ENCODE measurements around the gene KLHL10. TPM values are rescaled to one million over a fixed set of nuclear protein-coding genes. Genes with fewer than 3 reads are reported as not detected.
A peak's percentile ranks its signal among the peaks of the same experiment; 100 is the strongest.
"Not testable (repeated sequence)": the region's sequence is repeated elsewhere in the genome, so short reads cannot be mapped to it uniquely, and the experiment has no call there.

The KLHL10 gene
- total RNA-seq, 1 experiment from 2014 or later: not detected

DNA sequence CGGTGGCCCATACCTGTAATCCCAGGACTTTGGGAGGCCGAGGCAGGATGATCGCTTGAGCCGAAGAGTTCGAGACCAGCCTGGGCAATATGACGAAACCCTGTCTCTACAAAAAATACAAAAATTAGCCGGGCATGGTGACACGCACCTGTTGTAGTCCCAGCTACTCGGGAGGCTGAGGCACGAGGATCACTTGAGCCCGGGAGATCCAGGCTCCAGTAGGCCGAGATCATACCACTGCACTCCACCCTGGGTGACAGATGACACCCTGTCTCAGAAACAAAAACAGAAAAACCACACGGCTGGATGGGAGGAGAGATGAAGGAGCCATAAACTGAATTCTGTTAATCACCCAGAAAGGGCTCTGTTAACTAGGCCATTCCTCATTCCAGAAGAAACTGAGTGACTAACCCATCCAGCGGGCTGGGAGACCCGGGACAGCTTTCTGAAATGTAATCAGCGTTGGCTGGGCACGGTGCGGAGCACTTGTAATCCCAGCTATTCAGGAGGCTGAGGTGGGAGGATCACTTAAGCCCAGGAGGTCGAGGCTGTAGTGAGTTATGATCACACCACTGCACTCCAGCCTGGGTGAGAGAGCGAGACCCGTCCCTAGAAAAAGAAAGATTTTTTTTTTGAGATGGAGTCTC, 952 bp upstream of the KLHL10 start:
- H3K27ac ChIP-seq (ENCODE audit: low read length): peak overlapping the region; percentile 25; the same call in 1 of the 2 replicates
- BruUV-seq (replicated peaks): no TSS peak
- no peaks in the 10 kb centered on the region for H3K36me3 ChIP-seq (ENCODE audit: control insufficient read depth, insufficient read depth, low read length)
- intact Hi-C loops (cut with micrococcal nuclease; ENCODE audit: unreplicated experiment): no loop called here
- DNase-seq (ENCODE audit: low read depth, low spot score) (no peak), ATAC-seq (no peak)
- H3K27me3 ChIP-seq (ENCODE audit: control insufficient read depth, insufficient read depth, low read length): no peaks in the 10 kb centered on the region
- H3K9me3 ChIP-seq (ENCODE audit: control insufficient read depth, insufficient read depth, low read depth, low read length): no peaks in the 10 kb centered on the region
- POLR2A ChIA-PET: no interaction called here
- in situ Hi-C loops (cut with HindIII; ENCODE audit: low pct_unique_long_range_greater_than_20kb, low sequenced_read_pairs): no loop called here
- H3K4me3 ChIP-seq (ENCODE audit: low read depth in 2 of 2, low read length in 2 of 2): peak overlapping the region; percentile 75 to 88
- CTCF ChIA-PET: no interaction called here
- H3K4me1 ChIP-seq (ENCODE audit: control insufficient read depth, insufficient read depth, low read length): peaks cover 7% of the 10 kb centered on the region
- TF ChIP-seq POLR2AphosphoS5 (IDR thresholded peaks at IDR 0.05; ENCODE audit: low read depth, low read length): no peak
- TF ChIP-seq REST (IDR thresholded peaks at IDR 0.05; ENCODE audit: insufficient read depth in 1 of 2, low read depth in 2 of 2, low read length in 1 of 2): no peak
- TF ChIP-seq, protein P1, sequence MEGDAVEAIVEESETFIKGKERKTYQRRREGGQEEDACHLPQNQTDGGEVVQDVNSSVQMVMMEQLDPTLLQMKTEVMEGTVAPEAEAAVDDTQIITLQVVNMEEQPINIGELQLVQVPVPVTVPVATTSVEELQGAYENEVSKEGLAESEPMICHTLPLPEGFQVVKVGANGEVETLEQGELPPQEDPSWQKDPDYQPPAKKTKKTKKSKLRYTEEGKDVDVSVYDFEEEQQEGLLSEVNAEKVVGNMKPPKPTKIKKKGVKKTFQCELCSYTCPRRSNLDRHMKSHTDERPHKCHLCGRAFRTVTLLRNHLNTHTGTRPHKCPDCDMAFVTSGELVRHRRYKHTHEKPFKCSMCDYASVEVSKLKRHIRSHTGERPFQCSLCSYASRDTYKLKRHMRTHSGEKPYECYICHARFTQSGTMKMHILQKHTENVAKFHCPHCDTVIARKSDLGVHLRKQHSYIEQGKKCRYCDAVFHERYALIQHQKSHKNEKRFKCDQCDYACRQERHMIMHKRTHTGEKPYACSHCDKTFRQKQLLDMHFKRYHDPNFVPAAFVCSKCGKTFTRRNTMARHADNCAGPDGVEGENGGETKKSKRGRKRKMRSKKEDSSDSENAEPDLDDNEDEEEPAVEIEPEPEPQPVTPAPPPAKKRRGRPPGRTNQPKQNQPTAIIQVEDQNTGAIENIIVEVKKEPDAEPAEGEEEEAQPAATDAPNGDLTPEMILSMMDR (IDR thresholded peaks at IDR 0.05): no peak
- no peak for TF ChIP-seq TCF7L2 (IDR thresholded peaks at IDR 0.05; ENCODE audit: low read depth, low read length)
- no peak; the same call in 1 of the 2 replicates for TF ChIP-seq SIN3A (IDR thresholded peaks at IDR 0.05; ENCODE audit: borderline replicate concordance, insufficient read depth, low read depth, low read length)

- H3K4me3 ChIP-seq (ENCODE audit: low read depth in 2 of 2, low read length in 2 of 2); intact Hi-C loops (cut with micrococcal nuclease; ENCODE audit: unreplicated experiment); H3K4me1 ChIP-seq (ENCODE audit: control insufficient read depth, insufficient read depth, low read length); H3K36me3 ChIP-seq (ENCODE audit: control insufficient read depth, insufficient read depth, low read length); ATAC-seq; H3K27me3 ChIP-seq (ENCODE audit: control insufficient read depth, insufficient read depth, low read length); DNase-seq (ENCODE audit: low read depth, low spot score); H3K9me3 ChIP-seq (ENCODE audit: control insufficient read depth, insufficient read depth, low read depth, low read length); H3K27ac ChIP-seq (ENCODE audit: low read length); in situ Hi-C loops (cut with HindIII; ENCODE audit: low pct_unique_long_range_greater_than_20kb, low sequenced_read_pairs); BruUV-seq (replicated peaks); POLR2A ChIA-PET: not testable (repeated sequence)
- CTCF ChIA-PET: interaction anchor here (0.7 kb wide), 1 partner anchor 133 kb away, joined by 3 read pairs; no protein-coding TSS in a partner anchor
These were observed 1.8 kb downstream of the KLHL10 start for GRCh38 chr17:41839448-41839847.

DNA sequence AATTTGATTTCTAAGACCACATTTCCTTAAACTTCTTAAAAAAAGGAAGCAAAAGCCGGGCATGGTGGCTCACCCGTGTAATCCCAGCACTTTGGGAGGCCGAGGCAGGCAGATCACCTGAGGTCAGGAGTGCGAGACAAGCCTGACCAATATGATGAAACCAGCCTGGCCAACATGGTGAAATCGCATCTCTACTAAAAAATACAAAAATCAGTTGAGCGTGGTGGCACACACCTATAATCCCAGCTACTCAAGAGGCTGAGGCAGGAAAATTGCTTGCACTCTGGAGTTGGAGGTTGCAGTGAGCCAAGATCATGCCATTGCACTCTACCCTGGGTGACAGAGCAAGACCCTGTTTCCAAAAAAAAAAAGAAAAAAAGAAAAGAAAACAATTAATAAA, 3.2 kb downstream of the KLHL10 start:
- H3K9me3 ChIP-seq (ENCODE audit: control insufficient read depth, insufficient read depth, low read depth, low read length); H3K4me3 ChIP-seq (ENCODE audit: low read depth in 2 of 2, low read length in 2 of 2); ATAC-seq; H3K27ac ChIP-seq (ENCODE audit: low read length); BruUV-seq (replicated peaks); H3K27me3 ChIP-seq (ENCODE audit: control insufficient read depth, insufficient read depth, low read length); in situ Hi-C loops (cut with HindIII; ENCODE audit: low pct_unique_long_range_greater_than_20kb, low sequenced_read_pairs); CTCF ChIA-PET; DNase-seq (ENCODE audit: low read depth, low spot score); intact Hi-C loops (cut with micrococcal nuclease; ENCODE audit: unreplicated experiment); POLR2A ChIA-PET; H3K4me1 ChIP-seq (ENCODE audit: control insufficient read depth, insufficient read depth, low read length); H3K36me3 ChIP-seq (ENCODE audit: control insufficient read depth, insufficient read depth, low read length): not testable (repeated sequence)

Data from Panc1 (cell line).